ENCODE data around the gene COPRS.

DNA sequence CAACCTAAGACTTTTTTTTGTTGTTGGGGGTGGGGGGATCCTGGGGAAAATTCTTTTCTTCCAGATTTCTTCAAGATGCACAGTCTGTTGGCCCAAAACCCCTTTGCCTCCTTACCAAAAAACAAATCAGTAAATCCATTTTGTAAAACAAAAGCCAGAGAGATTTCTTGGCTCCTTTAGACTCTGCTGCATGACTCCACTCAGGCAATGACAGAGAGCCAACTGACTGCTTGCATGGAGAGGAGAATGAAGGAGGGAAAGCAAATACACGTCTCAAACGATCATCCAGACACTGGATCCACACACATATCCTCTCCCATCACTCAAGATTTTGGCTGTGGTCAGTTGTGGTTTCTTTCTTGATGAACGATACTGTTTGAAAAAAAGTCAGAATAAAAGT, 13.8 kb downstream of the COPRS start:
- TF ChIP-seq, protein P1, sequence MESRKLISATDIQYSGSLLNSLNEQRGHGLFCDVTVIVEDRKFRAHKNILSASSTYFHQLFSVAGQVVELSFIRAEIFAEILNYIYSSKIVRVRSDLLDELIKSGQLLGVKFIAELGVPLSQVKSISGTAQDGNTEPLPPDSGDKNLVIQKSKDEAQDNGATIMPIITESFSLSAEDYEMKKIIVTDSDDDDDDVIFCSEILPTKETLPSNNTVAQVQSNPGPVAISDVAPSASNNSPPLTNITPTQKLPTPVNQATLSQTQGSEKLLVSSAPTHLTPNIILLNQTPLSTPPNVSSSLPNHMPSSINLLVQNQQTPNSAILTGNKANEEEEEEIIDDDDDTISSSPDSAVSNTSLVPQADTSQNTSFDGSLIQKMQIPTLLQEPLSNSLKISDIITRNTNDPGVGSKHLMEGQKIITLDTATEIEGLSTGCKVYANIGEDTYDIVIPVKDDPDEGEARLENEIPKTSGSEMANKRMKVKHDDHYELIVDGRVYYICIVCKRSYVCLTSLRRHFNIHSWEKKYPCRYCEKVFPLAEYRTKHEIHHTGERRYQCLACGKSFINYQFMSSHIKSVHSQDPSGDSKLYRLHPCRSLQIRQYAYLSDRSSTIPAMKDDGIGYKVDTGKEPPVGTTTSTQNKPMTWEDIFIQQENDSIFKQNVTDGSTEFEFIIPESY (IDR thresholded peaks at IDR 0.05) = no peak
- TF ChIP-seq, protein P2, sequence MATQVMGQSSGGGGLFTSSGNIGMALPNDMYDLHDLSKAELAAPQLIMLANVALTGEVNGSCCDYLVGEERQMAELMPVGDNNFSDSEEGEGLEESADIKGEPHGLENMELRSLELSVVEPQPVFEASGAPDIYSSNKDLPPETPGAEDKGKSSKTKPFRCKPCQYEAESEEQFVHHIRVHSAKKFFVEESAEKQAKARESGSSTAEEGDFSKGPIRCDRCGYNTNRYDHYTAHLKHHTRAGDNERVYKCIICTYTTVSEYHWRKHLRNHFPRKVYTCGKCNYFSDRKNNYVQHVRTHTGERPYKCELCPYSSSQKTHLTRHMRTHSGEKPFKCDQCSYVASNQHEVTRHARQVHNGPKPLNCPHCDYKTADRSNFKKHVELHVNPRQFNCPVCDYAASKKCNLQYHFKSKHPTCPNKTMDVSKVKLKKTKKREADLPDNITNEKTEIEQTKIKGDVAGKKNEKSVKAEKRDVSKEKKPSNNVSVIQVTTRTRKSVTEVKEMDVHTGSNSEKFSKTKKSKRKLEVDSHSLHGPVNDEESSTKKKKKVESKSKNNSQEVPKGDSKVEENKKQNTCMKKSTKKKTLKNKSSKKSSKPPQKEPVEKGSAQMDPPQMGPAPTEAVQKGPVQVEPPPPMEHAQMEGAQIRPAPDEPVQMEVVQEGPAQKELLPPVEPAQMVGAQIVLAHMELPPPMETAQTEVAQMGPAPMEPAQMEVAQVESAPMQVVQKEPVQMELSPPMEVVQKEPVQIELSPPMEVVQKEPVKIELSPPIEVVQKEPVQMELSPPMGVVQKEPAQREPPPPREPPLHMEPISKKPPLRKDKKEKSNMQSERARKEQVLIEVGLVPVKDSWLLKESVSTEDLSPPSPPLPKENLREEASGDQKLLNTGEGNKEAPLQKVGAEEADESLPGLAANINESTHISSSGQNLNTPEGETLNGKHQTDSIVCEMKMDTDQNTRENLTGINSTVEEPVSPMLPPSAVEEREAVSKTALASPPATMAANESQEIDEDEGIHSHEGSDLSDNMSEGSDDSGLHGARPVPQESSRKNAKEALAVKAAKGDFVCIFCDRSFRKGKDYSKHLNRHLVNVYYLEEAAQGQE (IDR thresholded peaks at IDR 0.05) = no peak

Data from liver (tissue), 1 donor.